HepG2 (cell line): ENCODE data around the gene HSPB8. TPM values are rescaled to one million over a fixed set of nuclear protein-coding genes. Genes with fewer than 3 reads are reported as not detected.

Experiments used
- ATAC-seq: fragments of 200-7000 bp; cut with Tn5 transposase; 3 replicates; pipeline ENCODE4 v1.9.1; 2020; ENCODE audit warnings: mild to moderate bottlenecking, moderate library complexity
- BruUV-seq: library from RNA; stranded (reverse); fragments of 400-500 nt; replicated peaks from 2 replicates; lab custom pipeline; 2021; lab: Mats Ljungman, UMichigan
- CTCF ChIA-PET: fragments of 300-600 bp; formaldehyde crosslinking; extraction: SDS; loops from one replicate; lab custom pipeline; 2021; ENCODE audit warnings: low total read pairs, inconsistent platforms, low intra/inter-chr PET ratio; lab: Yijun Ruan, JAX
- POLR2A ChIA-PET: fragments of 350-600 bp; sonication (Branson Sonifier 250); formaldehyde crosslinking; loops from one replicate; lab custom pipeline; 2020; ENCODE audit warnings: antibody characterized with exemption, inconsistent platforms; lab: Yijun Ruan, JAX
- DNase-seq: peaks from one replicate; pipeline ENCODE4 v3.0.0-alpha.2; 2015; ENCODE audit warnings: low spot score
- FAIRE-seq: peaks from 3 replicates; lab custom pipeline; 2011; peaks lifted over from hg19 to GRCh38; lab: Jason Lieb, UNC
- H2AFZ ChIP-seq: one replicate; pipeline ENCODE4 v1.6.1; 2011; ENCODE audit warnings: low read length, inconsistent platforms
- H3K27ac ChIP-seq: fragments of 300-600 bp; 3 replicates; pipeline ENCODE4 v1.8.0; 2011; ENCODE audit warnings: mixed run types, mild to moderate bottlenecking, mixed read lengths, low read length, inconsistent platforms; ENCODE audit not compliant: insufficient read depth; ENCODE audit errors: extremely low read length
- H3K27me3 ChIP-seq, 2 experiments: fragments of 200-600 bp in 1 of 2; 2 replicates in 1 of 2; 3 replicates in 1 of 2; pipeline versions ENCODE4 v1.6.0 to v1.8.0; 2011; ENCODE audit warnings: low read length in 2 of 2, mild to moderate bottlenecking in 2 of 2, moderate library complexity in 2 of 2, inconsistent platforms in 1 of 2; ENCODE audit not compliant: insufficient read depth in 2 of 2, control insufficient read depth in 1 of 2
- H3K36me3 ChIP-seq, 2 experiments: fragments of 200-600 bp in 1 of 2; replicated peaks in 1 of 2; 2 replicates in 1 of 2; 3 replicates in 1 of 2; pipeline versions ENCODE4 v1.5.1 to v1.8.0; 2011; ENCODE audit warnings: low read length in 2 of 2, inconsistent platforms in 1 of 2; ENCODE audit not compliant: insufficient read depth in 2 of 2, control insufficient read depth in 1 of 2
- H3K4me1 ChIP-seq: 2 replicates; pipeline ENCODE4 v1.5.1; 2012; ENCODE audit warnings: low read length, inconsistent platforms; ENCODE audit not compliant: insufficient read depth
- H3K4me2 ChIP-seq: 2 replicates; pipeline ENCODE4 v1.6.0; 2011; ENCODE audit warnings: low read depth, low read length, inconsistent platforms
- H3K4me3 ChIP-seq, 3 experiments: fragments of 200-600 bp in 1 of 3; sonication (generic), shearing (Covaris generic) in 1 of 3; replicated peaks in 1 of 3; 2 replicates each; pipeline ENCODE4 v1.5.1; 2011 to 2016; ENCODE audit warnings: low read length in 3 of 3, inconsistent platforms in 2 of 3, low read depth in 2 of 3, mild to moderate bottlenecking in 2 of 3, control low read depth in 1 of 3, mixed read lengths in 1 of 3; ENCODE audit not compliant: insufficient read depth in 1 of 3
- H3K79me2 ChIP-seq: one replicate; pipeline ENCODE4 v1.6.1; 2011; ENCODE audit warnings: low read length, inconsistent platforms; ENCODE audit not compliant: insufficient read depth
- H3K9ac ChIP-seq: 2 replicates; pipeline ENCODE4 v1.6.0; 2011; ENCODE audit warnings: mild to moderate bottlenecking, low read depth, low read length, inconsistent platforms; ENCODE audit not compliant: insufficient read depth
- H3K9me3 ChIP-seq: 2 replicates; pipeline ENCODE4 v1.5.1; 2012; ENCODE audit warnings: mild to moderate bottlenecking, low read length
- H4K20me1 ChIP-seq: 2 replicates; pipeline ENCODE4 v1.6.0; 2011; ENCODE audit warnings: inconsistent platforms, mild to moderate bottlenecking, low read length, moderate library complexity; ENCODE audit not compliant: insufficient read depth
- AGO1 ChIP-seq: fragments of 200-400 bp; formaldehyde crosslinking; IDR thresholded peaks from 2 replicates; pipeline ENCODE4 v1.6.1; 2017; ENCODE audit warnings: mild to moderate bottlenecking, low read depth, low read length, moderate library complexity; ENCODE audit not compliant: poor library complexity, severe bottlenecking
- EP300 ChIP-seq, 3 experiments: sonication (generic) in 1 of 3; formaldehyde crosslinking in 1 of 3; IDR thresholded peaks; 2 replicates each; pipeline versions ENCODE4 v1.5.1 to v1.6.1; 2011 to 2020; ENCODE audit warnings: low read depth in 2 of 3, low read length in 2 of 3, borderline replicate concordance in 1 of 3, improper control_type of control experiment in 1 of 3, mild to moderate bottlenecking in 1 of 3, missing genetic modification reagents in 1 of 3, moderate library complexity in 1 of 3
- FOSL1 ChIP-seq: sonication (generic); formaldehyde crosslinking; IDR thresholded peaks from 2 replicates; pipeline ENCODE4 v1.9.0; 2021; ENCODE audit warnings: missing genetic modification reagents, borderline replicate concordance
- GLI4 ChIP-seq: sonication (generic); formaldehyde crosslinking; IDR thresholded peaks from 2 replicates; pipeline ENCODE4 v1.5.1; 2020; ENCODE audit warnings: missing genetic modification reagents, mild to moderate bottlenecking, moderate library complexity, borderline replicate concordance
- HBP1 ChIP-seq: IDR thresholded peaks from 2 replicates; pipeline ENCODE4 v1.6.1; 2016; ENCODE audit warnings: low read depth, control low read depth
- HMG20B ChIP-seq: conservative IDR thresholded peaks from 2 replicates; pipeline ENCODE4 v1.6.1; 2016; ENCODE audit warnings: missing genetic modification reagents, missing compliant biosample characterization
- JDP2 ChIP-seq: sonication (generic); formaldehyde crosslinking; IDR thresholded peaks from 2 replicates; pipeline ENCODE4 v1.8.1; 2022; ENCODE audit warnings: missing genetic modification reagents, borderline replicate concordance
- KDM5B ChIP-seq: sonication (generic); formaldehyde crosslinking; IDR thresholded peaks from 2 replicates; pipeline ENCODE4 v1.4.0; 2020; ENCODE audit warnings: missing genetic modification reagents, mild to moderate bottlenecking, borderline replicate concordance
- MED1 ChIP-seq: sonication (generic); formaldehyde crosslinking; IDR thresholded peaks from 2 replicates; pipeline ENCODE4 v1.4.0; 2020; ENCODE audit warnings: missing genetic modification reagents
- NAIF1 ChIP-seq: sonication (generic); formaldehyde crosslinking; IDR thresholded peaks from 2 replicates; pipeline ENCODE4 v1.5.0; 2020; ENCODE audit warnings: mild to moderate bottlenecking, missing genetic modification reagents, borderline replicate concordance
- RARA ChIP-seq: IDR thresholded peaks from 2 replicates; pipeline ENCODE4 v1.6.1; 2016; ENCODE audit warnings: missing genetic modification reagents, missing compliant biosample characterization
- REXO4 ChIP-seq: sonication (generic); formaldehyde crosslinking; IDR thresholded peaks from 2 replicates; pipeline ENCODE4 v1.8.0; 2022; ENCODE audit warnings: missing genetic modification reagents, mild to moderate bottlenecking, borderline replicate concordance
- SALL1 ChIP-seq: sonication (generic); formaldehyde crosslinking; IDR thresholded peaks from 2 replicates; pipeline ENCODE4 v1.8.0; 2022; ENCODE audit warnings: mild to moderate bottlenecking, missing genetic modification reagents
- SIN3B ChIP-seq: fragments of 150-350 bp; IDR thresholded peaks from 2 replicates; pipeline ENCODE4 v1.6.1; 2014; ENCODE audit warnings: low read length
- SRSF9 ChIP-seq: fragments of 200-400 bp; formaldehyde crosslinking; IDR thresholded peaks from 2 replicates; pipeline ENCODE4 v1.6.1; 2018; ENCODE audit warnings: borderline replicate concordance, mild to moderate bottlenecking, low read depth, low read length; ENCODE audit not compliant: insufficient read depth, poor library complexity, severe bottlenecking
- ZFP36L2 ChIP-seq: sonication (generic); formaldehyde crosslinking; IDR thresholded peaks from 2 replicates; pipeline ENCODE4 v1.4.0; 2020; ENCODE audit warnings: missing genetic modification reagents
- ZNF616 ChIP-seq: sonication (generic); formaldehyde crosslinking; IDR thresholded peaks from 2 replicates; pipeline ENCODE4 v1.5.0; 2020; ENCODE audit warnings: low read depth, mild to moderate bottlenecking, missing genetic modification reagents
- ZNF713 ChIP-seq: sonication (generic); formaldehyde crosslinking; IDR thresholded peaks from 2 replicates; pipeline ENCODE4 v1.4.0; 2020; ENCODE audit warnings: mild to moderate bottlenecking, missing genetic modification reagents
- WGBS: methylation state at CpG from one replicate; pipeline ENCODE4 v1.1.6; 2017; ENCODE audit warnings: low lambda C conversion rate; 5-methylcytosine and 5-hydroxymethylcytosine counted together
- in situ Hi-C: cut with HindIII; loops from 2 replicates; pipeline ENCODE4 v1.10.0; 2017; ENCODE audit warnings: low pct_unique_long_range_greater_than_20kb; ENCODE audit not compliant: extremely low pct_ligation_motif_present
- intact Hi-C: fragments of 100-400 bp; cut with micrococcal nuclease; formaldehyde crosslinking; loops from one replicate; pipeline ENCODE4 v1.10.0; 2022; ENCODE audit not compliant: unreplicated experiment
- polyA plus RNA-seq, 8 experiments: library from polyadenylated mRNA; depleted of rRNA in 3 of 8; stranded (reverse) in 7 of 8; unstranded in 1 of 8; fragments of >200 nt; fragmentation: Illumina TruSeq in 4 of 8; extraction: Trizol in 4 of 8; gene quantifications; 2 replicates each; pipeline versions ENCODE4 v1.2.1 to v1.2.3, GENCODE V29; 2011 to 2016; ENCODE audit warnings: low read depth in 4 of 8, missing spikeins in 1 of 8, mixed read lengths in 1 of 8; ENCODE audit not compliant: insufficient read depth in 1 of 8
- total RNA-seq, 5 experiments: library from RNA; depleted of rRNA; stranded (reverse); fragments of >200 nt; fragmentation: Illumina TruSeq; extraction: Trizol; gene quantifications; 2 replicates each; pipeline ENCODE4 v1.2.3, GENCODE V29; 2016; ENCODE audit warnings: low read depth in 1 of 5

Gene HSPB8
- total and polyA plus RNA-seq, 2 of the 13 experiments (the other 11 are each of a cell fraction or from before 2014, with no cell fraction given), result 0.49 to 0.54 TPM

GRCh38 chr12:119130523-119130922, 48.2 kb upstream of the HSPB8 start:
- Histone ChIP-seq H3K27me3 (no peaks in the 10 kb centered on the region), H2AFZ (no peak overlapping the region), H3K4me1 (no peaks in the 10 kb centered on the region), H3K4me2 (no peak overlapping the region), H4K20me1 (no peaks in the 10 kb centered on the region), H3K9me3 (no peaks in the 10 kb centered on the region), H3K36me3 (no peaks in the 10 kb centered on the region), H3K79me2 (no peaks in the 10 kb centered on the region), H3K27ac (no peak overlapping the region), H3K9ac (no peak overlapping the region), H3K4me3 (no peak overlapping the region)
- no peak for DNase-seq
- ChIA-PET POLR2A (no interaction called here), CTCF (no interaction called here)
- no peak for TF ChIP-seq FOSL1 (CRISPR knock-in tag)
- TF ChIP-seq HBP1 (CRISPR knock-in tag), result no peak
- no peak for TF ChIP-seq HMG20B (CRISPR knock-in tag)
- TF ChIP-seq AGO1, result no peak
- no peak for TF ChIP-seq NAIF1
- in situ Hi-C loops, result no loop called here
- WGBS, result 40% methylated on average over 9 of the region's 10 CpGs
- ATAC-seq, result no peak
- no peak for FAIRE-seq
- no TSS peak for BruUV-seq
- intact Hi-C loops, result no loop called here

GRCh38 chr12:119134284-119135072, 44.3 kb upstream of the HSPB8 start:
- ChIA-PET POLR2A (no interaction called here), CTCF (no interaction called here)
- FAIRE-seq, result no peak
- H3K36me3 ChIP-seq, result no peaks in the 10 kb centered on the region
- no peaks in the 10 kb centered on the region for H3K9me3 ChIP-seq
- in situ Hi-C loops, result no loop called here
- no peak for ATAC-seq
- H4K20me1 ChIP-seq, result no peaks in the 10 kb centered on the region
- H3K4me1 ChIP-seq, result no peaks in the 10 kb centered on the region
- H3K27me3 ChIP-seq, result no peaks in the 10 kb centered on the region
- 22% methylated on average over 3 of the region's 3 CpGs for WGBS
- no peak overlapping the region for H3K4me3 ChIP-seq
- H3K79me2 ChIP-seq, result no peaks in the 10 kb centered on the region
- no peak overlapping the region for H3K9ac ChIP-seq
- BruUV-seq, result no TSS peak
- no peak overlapping the region for H2AFZ ChIP-seq
- no peak for DNase-seq
- no peak overlapping the region for H3K4me2 ChIP-seq
- intact Hi-C loops, result no loop called here
- H3K27ac ChIP-seq, result no peak overlapping the region
- TF ChIP-seq SRSF9 (no peak), RARA (no peak), ZNF616 (CRISPR knock-in tag) (no peak), GLI4 (CRISPR knock-in tag) (no peak), SALL1 (CRISPR knock-in tag) (no peak), JDP2 (no peak), MED1 (CRISPR knock-in tag) (no peak), ZFP36L2 (CRISPR knock-in tag) (no peak), SIN3B (no peak), KDM5B (CRISPR knock-in tag) (no peak), REXO4 (CRISPR knock-in tag) (no peak), ZNF713 (CRISPR knock-in tag) (no peak), EP300 (IDR thresholded peaks at IDR 0.05; ENCODE audit: low read depth in 2 of 2, low read length in 2 of 2) (no peak), EP300 (CRISPR knock-in tag; IDR thresholded peaks at IDR 0.05; ENCODE audit: borderline replicate concordance) (no peak)
